GM18951 (cell line): ENCODE measurements around the gene JAKMIP2.
"Not testable (repeated sequence)": the region's sequence is repeated elsewhere in the genome, so short reads cannot be mapped to it uniquely, and the experiment has no call there.

Experiments
- POLR2A ChIP-seq: IDR thresholded peaks from 4 replicates; pipeline ENCODE4 v1.6.1; 2011; ENCODE audit warnings: mild to moderate bottlenecking; ENCODE audit not compliant: insufficient read length, insufficient read depth; ENCODE audit errors: extremely low read depth
- in situ Hi-C: fragments of 300-500 bp; cut with MboI; formaldehyde crosslinking; loops from one replicate; pipeline ENCODE4 v1.12.0; 2022; ENCODE audit warnings: low sequenced_read_pairs, mixed read lengths, inconsistent platforms; ENCODE audit not compliant: unreplicated experiment

JAKMIP2 gene

GRCh38 chr5:147591120-147591519 lies 191.4 kb downstream of the JAKMIP2 start:
- no peak for TF ChIP-seq POLR2A
- in situ Hi-C loops, result no loop called here

- in situ Hi-C loops, result no loop called here
- TF ChIP-seq POLR2A, result no peak
Observed at GRCh38 chr5:147590096-147590495, 192.4 kb downstream of the JAKMIP2 start.

DNA sequence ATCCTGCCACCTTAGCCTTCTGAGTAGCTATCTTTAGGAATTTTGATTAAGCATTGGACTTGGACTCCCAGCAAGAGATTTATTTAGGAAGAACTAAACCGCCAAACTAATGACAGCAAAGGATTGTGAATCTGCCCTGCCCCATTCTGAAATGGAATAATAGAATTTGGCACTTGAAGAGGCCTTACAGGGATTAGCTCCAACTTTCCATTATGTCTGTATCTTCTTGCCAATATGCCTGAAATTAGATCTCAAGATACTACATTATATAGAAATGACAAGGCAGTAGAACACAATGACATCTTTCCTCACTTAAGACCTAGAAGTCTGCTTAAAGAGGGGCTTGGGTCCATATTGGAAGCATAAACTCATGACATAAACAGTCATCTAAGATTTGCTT lies 195.7 kb downstream of the JAKMIP2 start:
- in situ Hi-C loops, result no loop called here
- TF ChIP-seq POLR2A, result no peak

DNA sequence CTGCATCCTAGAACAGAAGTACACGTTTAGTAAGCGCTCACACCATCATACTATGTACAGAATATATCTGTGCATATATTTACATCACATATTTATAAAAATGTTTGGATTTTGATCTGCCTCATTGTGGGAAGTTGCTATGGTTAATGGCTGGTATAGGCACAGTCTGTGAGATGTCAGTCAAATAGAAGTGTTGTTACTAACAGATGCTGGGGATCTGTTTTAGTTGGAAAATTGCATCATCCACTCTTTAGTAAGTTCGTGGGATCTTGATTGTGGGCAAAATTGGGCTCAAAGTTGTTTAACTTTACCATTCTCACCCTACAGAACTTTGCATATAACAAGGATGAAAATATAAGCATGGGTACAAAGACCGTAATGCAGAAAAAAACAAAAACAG lies 196.3 kb downstream of the JAKMIP2 start:
- no peak for TF ChIP-seq POLR2A
- in situ Hi-C loops, result no loop called here

DNA sequence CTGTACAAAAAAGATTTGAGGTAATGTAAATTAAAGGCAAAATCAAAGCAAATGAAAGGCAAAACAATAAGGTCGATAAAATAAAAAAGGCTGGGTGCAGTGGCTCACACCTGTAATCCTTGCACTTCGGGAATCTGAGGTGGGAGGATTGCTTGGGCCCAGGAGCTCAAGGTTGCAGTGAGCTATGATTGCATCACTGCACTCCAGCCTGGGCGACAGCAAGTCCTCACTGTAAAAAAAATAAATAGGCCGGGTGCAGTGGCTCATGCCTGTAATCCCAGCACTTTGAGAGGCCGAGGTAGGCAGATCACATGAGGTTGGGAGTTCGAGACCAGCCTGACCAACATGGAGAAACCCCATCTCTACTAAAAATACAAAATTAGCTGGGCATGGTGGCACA lies 200.3 kb downstream of the JAKMIP2 start:
- in situ Hi-C loops, result not testable (repeated sequence)

- in situ Hi-C loops, result not testable (repeated sequence)
Observed at GRCh38 chr5:147580418-147580817, 202.1 kb downstream of the JAKMIP2 start.

GRCh38 chr5:147578228-147579024 lies 204.1 kb downstream of the JAKMIP2 start:
- no peak for TF ChIP-seq POLR2A
- in situ Hi-C loops, result no loop called here

DNA sequence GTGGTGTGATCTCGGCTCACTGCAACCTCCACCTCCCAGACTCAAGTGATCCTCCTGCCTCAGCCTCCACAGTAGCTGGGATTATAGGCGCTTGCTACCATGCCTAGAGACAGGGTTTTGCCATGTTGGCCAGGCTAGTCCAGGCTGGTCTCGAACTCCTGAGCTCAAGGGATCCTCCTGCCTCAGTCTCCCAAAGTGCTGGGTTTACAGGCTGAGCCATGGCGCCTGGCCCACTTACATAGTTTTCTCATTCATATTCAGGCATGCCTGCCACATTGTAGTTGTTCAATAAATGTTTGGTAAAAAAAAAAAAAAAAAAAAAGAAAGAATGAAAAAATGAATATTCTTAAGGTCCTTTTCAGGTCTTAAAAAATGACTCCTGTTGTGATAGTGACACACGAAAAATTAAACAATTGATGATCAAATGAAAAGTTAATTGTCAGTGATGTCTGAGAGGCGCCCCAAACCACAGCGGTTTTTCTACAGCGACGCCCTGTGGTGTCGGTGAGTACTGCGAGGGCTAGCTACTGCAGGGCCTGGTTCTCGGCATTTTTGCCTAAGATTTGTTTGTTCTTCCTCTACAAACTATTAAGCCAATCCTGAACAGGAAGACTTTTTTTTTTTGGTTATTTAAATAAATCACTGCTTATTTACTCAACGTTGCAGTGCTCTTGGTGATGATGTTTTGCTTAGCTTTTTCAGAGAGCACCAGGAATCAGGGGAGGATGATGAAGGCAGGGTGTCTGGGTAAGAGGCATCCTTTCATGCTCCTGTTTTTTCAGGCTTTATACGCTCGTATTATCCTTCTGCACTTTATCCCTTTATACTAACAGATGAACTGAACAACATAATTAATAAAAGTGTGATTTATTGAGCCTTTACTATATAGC lies 205.6 kb downstream of the JAKMIP2 start:
- in situ Hi-C loops, result no loop called here
- no peak for TF ChIP-seq POLR2A

GRCh38 chr5:147575598-147575997 lies 206.9 kb downstream of the JAKMIP2 start:
- in situ Hi-C loops, result no loop called here

GRCh38 chr5:147573211-147573610 lies 209.3 kb downstream of the JAKMIP2 start:
- in situ Hi-C loops, result no loop called here
- no peak for TF ChIP-seq POLR2A

More at GRCh38 chr5:147575598-147575997, 206.9 kb downstream of the JAKMIP2 start:
- TF ChIP-seq POLR2A, result no peak

- no peak for TF ChIP-seq POLR2A
- in situ Hi-C loops, result no loop called here
Observed at GRCh38 chr5:147568710-147569406, 213.7 kb downstream of the JAKMIP2 start.

DNA sequence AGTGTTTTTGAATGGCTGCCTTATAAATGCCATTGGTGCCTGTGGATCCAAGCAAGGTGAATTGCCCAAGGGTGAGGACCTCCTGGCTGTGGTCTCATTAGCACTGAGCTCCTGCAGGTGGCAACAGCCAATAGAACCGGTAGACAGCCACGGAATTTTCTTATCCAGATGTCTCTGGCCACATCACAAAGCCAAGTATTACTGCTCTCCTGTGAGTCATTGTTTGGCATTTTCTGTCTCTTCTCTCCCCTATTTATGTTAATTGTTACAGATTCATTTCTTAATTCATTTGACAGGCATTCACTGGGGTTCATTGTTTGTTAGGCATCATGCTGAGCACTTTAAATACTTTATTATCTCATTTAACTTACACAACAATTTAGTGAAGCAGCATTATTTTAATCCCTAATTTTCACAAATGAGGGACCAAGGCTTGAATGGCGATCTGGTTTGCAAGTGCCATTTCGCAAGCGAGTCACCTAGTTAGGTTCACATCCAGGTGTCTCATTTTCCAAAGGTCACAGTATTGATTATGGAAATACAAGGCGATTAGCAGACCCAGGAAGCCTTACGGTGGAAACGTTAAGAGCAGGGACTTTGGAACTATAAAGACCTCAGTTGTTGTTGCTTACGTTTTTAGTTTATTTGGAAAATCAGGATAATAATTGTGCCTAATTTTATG lies 214.5 kb downstream of the JAKMIP2 start:
- TF ChIP-seq POLR2A, result no peak
- in situ Hi-C loops, result no loop called here

DNA sequence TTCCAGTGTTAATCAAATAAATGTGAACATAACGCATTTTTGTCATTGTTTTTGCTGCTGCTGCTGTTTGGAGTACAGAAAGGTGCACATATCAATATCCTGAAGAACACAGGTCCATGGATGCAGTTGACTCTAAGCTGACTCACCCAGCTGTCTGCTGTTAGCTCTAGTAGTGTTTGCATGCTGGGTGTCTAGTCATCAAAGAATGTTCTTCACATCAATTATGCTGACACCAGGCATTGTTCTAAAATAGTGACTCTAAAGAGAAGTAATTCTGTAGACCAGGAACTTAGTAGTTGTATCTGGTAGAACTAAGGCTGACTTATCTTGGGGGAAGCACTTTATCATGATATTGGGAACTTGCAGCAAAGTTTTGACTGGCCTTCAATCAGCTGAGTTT lies 217.0 kb downstream of the JAKMIP2 start:
- TF ChIP-seq POLR2A, result no peak
- in situ Hi-C loops, result no loop called here
